Glutamatergic neuron (in vitro differentiated cells): ENCODE data around the gene RAB11FIP3. TPM values are rescaled to one million over a fixed set of nuclear protein-coding genes. Genes with fewer than 3 reads are reported as not detected.
A peak's percentile ranks its signal among the peaks of the same experiment; 100 is the strongest.

ENCODE experiments used
- DNase-seq: peaks from one replicate; pipeline ENCODE4 v3.0.0; 2022
- H3K27ac Mint-ChIP-seq: one replicate; pipeline ENCODE4 v1.8.0; 2020; ENCODE audit warnings: mild to moderate bottlenecking, mixed read lengths, inconsistent platforms; ENCODE audit not compliant: unreplicated experiment
- H3K27me3 Mint-ChIP-seq: one replicate; pipeline ENCODE4 v1.8.0; 2020; ENCODE audit warnings: mild to moderate bottlenecking, moderate library complexity, mixed read lengths, inconsistent platforms; ENCODE audit not compliant: unreplicated experiment
- H3K36me3 Mint-ChIP-seq: one replicate; pipeline ENCODE4 v1.8.0; 2020; ENCODE audit warnings: mild to moderate bottlenecking, mixed read lengths, inconsistent platforms; ENCODE audit not compliant: unreplicated experiment
- H3K4me1 Mint-ChIP-seq: one replicate; pipeline ENCODE4 v1.8.0; 2020; ENCODE audit warnings: mild to moderate bottlenecking, low read depth, mixed read lengths, inconsistent platforms; ENCODE audit not compliant: unreplicated experiment
- H3K4me3 Mint-ChIP-seq: one replicate; pipeline ENCODE4 v1.8.0; 2020; ENCODE audit warnings: mild to moderate bottlenecking, mixed read lengths, inconsistent platforms; ENCODE audit not compliant: unreplicated experiment
- H3K9me3 Mint-ChIP-seq: one replicate; pipeline ENCODE4 v1.8.0; 2020; ENCODE audit warnings: mild to moderate bottlenecking, moderate library complexity, mixed read lengths, inconsistent platforms; ENCODE audit not compliant: unreplicated experiment
- total RNA-seq: library from RNA; stranded (reverse); fragmentation: NEBNext Ultra II Directional; extraction: Animal tissue kit (Norgen Biotek cat#: 25700); gene quantifications from one replicate; pipeline ENCODE4 v1.2.1, GENCODE V29; 2021; ENCODE audit not compliant: unreplicated experiment
- TF ChIP-seq, protein P1 (sequence below): fragments of 200-600 bp; sonication (generic); IDR thresholded peaks from one replicate; pipeline ENCODE4 v1.5.0; 2021; ENCODE audit not compliant: partially characterized antibody, unreplicated experiment

RAB11FIP3 gene
- total RNA-seq, 1 donor from 2014 or later = 103 TPM

DNA sequence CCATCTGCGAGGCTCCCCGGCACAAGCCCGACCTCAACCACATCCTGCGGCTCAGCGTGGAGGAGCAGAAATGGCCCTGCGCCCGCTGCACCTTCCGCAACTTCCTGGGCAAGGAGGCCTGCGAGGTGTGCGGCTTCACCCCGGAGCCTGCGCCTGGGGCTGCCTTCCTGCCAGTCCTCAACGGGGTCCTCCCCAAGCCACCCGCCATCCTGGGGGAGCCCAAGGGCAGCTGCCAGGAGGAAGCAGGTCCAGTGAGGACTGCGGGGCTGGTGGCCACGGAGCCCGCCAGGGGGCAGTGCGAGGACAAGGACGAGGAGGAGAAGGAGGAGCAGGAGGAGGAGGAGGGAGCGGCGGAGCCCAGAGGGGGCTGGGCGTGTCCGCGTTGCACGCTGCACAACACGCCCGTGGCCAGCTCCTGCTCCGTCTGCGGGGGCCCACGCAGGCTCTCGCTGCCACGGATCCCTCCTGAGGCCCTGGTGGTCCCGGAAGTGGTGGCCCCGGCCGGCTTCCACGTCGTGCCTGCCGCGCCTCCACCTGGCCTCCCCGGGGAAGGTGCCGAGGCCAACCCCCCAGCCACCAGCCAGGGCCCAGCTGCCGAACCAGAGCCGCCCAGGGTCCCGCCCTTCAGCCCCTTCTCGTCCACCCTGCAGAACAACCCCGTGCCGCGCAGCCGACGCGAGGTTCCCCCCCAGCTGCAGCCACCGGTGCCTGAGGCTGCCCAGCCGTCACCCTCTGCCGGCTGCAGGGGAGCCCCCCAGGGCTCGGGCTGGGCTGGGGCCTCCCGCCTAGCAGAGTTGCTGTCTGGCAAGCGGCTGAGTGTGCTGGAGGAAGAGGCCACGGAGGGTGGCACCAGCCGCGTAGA is 121.7 kb downstream of the RAB11FIP3 start:
- TF ChIP-seq, protein P1, sequence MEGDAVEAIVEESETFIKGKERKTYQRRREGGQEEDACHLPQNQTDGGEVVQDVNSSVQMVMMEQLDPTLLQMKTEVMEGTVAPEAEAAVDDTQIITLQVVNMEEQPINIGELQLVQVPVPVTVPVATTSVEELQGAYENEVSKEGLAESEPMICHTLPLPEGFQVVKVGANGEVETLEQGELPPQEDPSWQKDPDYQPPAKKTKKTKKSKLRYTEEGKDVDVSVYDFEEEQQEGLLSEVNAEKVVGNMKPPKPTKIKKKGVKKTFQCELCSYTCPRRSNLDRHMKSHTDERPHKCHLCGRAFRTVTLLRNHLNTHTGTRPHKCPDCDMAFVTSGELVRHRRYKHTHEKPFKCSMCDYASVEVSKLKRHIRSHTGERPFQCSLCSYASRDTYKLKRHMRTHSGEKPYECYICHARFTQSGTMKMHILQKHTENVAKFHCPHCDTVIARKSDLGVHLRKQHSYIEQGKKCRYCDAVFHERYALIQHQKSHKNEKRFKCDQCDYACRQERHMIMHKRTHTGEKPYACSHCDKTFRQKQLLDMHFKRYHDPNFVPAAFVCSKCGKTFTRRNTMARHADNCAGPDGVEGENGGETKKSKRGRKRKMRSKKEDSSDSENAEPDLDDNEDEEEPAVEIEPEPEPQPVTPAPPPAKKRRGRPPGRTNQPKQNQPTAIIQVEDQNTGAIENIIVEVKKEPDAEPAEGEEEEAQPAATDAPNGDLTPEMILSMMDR = peak; percentile 25
- DNase-seq = peak; percentile 75
- Mint-ChIP-seq H3K27ac (no peak overlapping the region), H3K4me1 (no peaks in the 10 kb centered on the region), H3K4me3 (no peak overlapping the region), H3K36me3 (no peaks in the 10 kb centered on the region), H3K27me3 (peaks cover 2% of the 10 kb centered on the region), H3K9me3 (peaks cover 2% of the 10 kb centered on the region)

DNA sequence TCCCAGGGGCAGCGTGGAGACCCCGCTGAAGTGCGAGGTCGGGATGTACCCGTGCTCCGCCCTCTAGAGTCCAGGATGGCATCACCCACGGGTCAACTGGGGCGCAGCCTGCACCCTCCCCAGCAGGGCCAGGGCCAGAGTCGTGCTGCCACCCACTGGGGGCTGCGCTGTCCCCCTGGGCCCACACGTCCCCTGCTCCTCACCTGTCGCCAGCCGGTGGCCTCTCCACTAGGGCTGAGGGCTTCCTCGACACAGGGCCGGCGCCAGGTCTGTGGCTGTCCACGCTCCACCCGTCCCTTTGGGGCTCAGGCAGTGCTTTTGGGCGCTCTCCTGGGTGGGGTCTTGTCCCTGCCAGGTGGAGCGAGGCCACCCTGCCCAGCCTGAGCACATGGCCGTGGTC is 123.1 kb downstream of the RAB11FIP3 start:
- Mint-ChIP-seq H3K36me3 (no peaks in the 10 kb centered on the region), H3K4me1 (no peaks in the 10 kb centered on the region), H3K27ac (no peak overlapping the region), H3K9me3 (no peaks in the 10 kb centered on the region), H3K4me3 (no peak overlapping the region), H3K27me3 (peaks cover 2% of the 10 kb centered on the region)
- TF ChIP-seq, protein P1 = no peak
- no peak for DNase-seq

DNA sequence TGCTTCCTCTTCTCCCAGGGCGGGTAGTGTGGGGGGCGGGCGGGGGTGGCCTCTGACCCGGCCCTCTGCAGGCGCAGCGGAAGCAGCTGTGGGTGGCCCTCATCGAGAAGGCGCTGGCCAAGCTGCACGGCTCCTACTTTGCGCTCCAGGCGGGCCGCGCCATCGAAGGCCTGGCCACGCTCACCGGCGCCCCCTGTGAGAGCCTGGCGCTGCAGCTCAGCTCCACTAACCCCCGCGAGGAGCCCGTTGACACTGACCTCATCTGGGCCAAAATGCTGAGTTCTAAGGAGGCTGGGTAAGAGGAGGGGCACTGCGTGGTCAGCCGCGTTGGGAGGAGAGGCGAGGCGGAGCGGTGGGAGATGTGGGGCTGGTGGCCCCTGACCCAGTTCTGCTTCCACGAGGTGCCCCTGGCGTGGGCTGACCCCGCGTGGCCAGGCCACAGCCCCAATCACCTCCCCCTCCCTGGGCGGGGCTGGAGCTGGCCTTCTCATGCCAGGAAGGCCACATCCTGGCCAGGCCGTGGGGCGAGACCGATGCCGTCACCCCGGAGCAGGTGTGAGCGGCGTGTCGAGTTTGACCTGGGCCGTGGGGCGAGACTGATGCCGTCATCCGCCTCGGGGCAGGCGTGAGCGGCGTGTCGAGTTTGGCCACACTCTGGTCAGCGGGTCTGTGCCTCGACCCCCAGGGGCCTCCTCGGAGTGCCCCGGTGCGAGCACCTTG is 124.3 kb downstream of the RAB11FIP3 start:
- no peaks in the 10 kb centered on the region for H3K9me3 Mint-ChIP-seq
- TF ChIP-seq, protein P1 = no peak
- no peak overlapping the region for H3K27ac Mint-ChIP-seq
- H3K4me3 Mint-ChIP-seq = no peak overlapping the region
- H3K27me3 Mint-ChIP-seq = peaks cover 2% of the 10 kb centered on the region
- no peaks in the 10 kb centered on the region for H3K36me3 Mint-ChIP-seq
- H3K4me1 Mint-ChIP-seq = no peaks in the 10 kb centered on the region
- DNase-seq = no peak

DNA sequence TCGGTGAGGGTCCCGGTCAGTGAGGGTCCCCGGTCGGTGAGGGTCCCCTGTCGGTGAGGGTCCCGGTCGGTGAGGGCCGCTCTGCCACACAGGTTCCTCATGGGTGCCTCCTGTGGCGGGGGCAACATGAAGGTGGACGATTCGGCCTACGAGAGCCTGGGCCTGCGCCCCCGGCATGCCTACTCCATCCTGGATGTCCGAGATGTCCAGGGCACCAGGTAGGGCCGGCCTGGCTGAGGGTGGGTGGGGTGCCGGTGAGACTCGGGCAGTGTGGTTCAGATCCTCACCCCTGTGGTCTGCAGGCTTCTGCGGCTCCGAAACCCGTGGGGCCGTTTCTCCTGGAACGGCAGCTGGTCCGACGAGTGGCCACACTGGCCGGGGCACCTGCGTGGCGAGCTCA is 125.8 kb downstream of the RAB11FIP3 start:
- TF ChIP-seq, protein P1 = no peak
- Mint-ChIP-seq H3K9me3 (no peaks in the 10 kb centered on the region), H3K27me3 (no peaks in the 10 kb centered on the region), H3K27ac (no peak overlapping the region), H3K4me1 (no peaks in the 10 kb centered on the region), H3K4me3 (no peak overlapping the region), H3K36me3 (no peaks in the 10 kb centered on the region)
- DNase-seq = no peak

DNA sequence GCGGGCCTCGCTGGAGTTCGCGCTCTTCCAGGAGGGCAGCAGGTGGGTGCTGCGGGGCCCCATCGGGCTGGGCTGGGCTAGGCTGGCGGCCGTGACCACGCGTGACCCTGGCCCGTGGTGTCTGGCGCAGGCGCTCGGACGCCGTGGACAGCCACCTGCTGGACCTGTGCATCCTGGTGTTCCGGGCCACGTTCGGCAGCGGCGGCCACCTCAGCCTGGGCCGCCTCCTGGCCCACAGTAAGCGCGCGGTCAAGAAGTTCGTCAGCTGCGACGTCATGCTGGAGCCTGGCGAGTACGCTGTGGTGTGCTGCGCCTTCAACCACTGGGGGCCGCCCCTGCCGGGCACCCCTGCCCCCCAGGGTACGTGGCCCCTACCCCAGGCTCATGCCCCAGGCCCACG is 126.7 kb downstream of the RAB11FIP3 start:
- Mint-ChIP-seq H3K4me1 (no peaks in the 10 kb centered on the region), H3K27me3 (no peaks in the 10 kb centered on the region), H3K4me3 (no peak overlapping the region), H3K9me3 (no peaks in the 10 kb centered on the region), H3K27ac (no peak overlapping the region), H3K36me3 (no peaks in the 10 kb centered on the region)
- TF ChIP-seq, protein P1 = no peak
- DNase-seq = no peak
